ENCODE data around the gene TMEM248. TPM values are rescaled to one million over a fixed set of nuclear protein-coding genes. Genes with fewer than 3 reads are reported as not detected.

Gene TMEM248
- total and polyA plus RNA-seq, 2 of the 13 experiments (the other 11 are each of a cell fraction or from before 2014, with no cell fraction given), result 54.3 to 109 TPM

DNA sequence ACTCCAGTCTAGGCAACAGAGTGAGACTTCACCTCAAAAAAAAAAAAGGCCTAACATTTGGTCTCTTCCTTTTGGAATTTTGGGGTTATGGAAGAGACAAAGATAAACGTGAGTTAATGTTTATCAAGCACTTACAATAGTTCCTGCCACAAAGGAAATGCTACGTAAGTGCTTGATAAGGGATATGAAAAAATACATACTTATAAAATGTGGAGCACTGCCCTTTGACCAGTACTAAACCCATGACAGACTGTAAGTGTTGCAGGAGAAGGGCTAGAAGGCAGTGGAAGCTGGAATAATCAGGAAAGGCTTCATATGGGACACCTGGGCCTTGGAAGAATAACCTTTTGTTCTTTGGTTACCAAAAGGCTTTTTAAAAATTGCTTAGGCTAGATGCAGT, 25.5 kb downstream of the TMEM248 start:
- DNase-seq (ENCODE audit: low spot score) (no peak), ATAC-seq (no peak), FAIRE-seq (no peak)
- Histone ChIP-seq H4K20me1 (ENCODE audit: insufficient read depth, low read length) (no peaks in the 10 kb centered on the region), H3K79me2 (ENCODE audit: insufficient read depth, low read length) (peaks cover 3% of the 10 kb centered on the region), H2AFZ (ENCODE audit: low read length) (no peak overlapping the region), H3K4me3 (replicated peaks in 1 of 3; ENCODE audit: insufficient read depth in 1 of 3, low read depth in 2 of 3, low read length in 3 of 3) (no peak overlapping the region), H3K36me3 (replicated peaks in 1 of 2; ENCODE audit: control insufficient read depth in 1 of 2, insufficient read depth in 2 of 2, low read length in 2 of 2) (peaks cover 17 to 78% of the 10 kb centered on the region in 2 experiments), H3K4me1 (ENCODE audit: insufficient read depth, low read length) (no peaks in the 10 kb centered on the region), H3K27me3 (ENCODE audit: control insufficient read depth in 1 of 2, insufficient read depth in 2 of 2, low read length in 2 of 2) (no peaks in the 10 kb centered on the region), H3K9me3 (ENCODE audit: low read length) (no peaks in the 10 kb centered on the region), H3K4me2 (ENCODE audit: low read depth, low read length) (no peak overlapping the region), H3K27ac (ENCODE audit: extremely low read length, insufficient read depth, low read length) (no peak overlapping the region), H3K9ac (ENCODE audit: insufficient read depth, low read depth, low read length) (no peak overlapping the region)
- TF ChIP-seq ZNF383 (CRISPR knock-in tag; IDR thresholded peaks at IDR 0.05; ENCODE audit: borderline replicate concordance) (no peak), POGZ (CRISPR knock-in tag; IDR thresholded peaks at IDR 0.05) (no peak)
- WGBS (ENCODE audit: low lambda C conversion rate), result 90% methylated on average over 2 of the region's 2 CpGs
- intact Hi-C loops (cut with micrococcal nuclease; ENCODE audit: unreplicated experiment) (no loop called here), in situ Hi-C loops (cut with HindIII; ENCODE audit: extremely low pct_ligation_motif_present, low pct_unique_long_range_greater_than_20kb) (no loop called here)
- CTCF ChIA-PET (ENCODE audit: low intra/inter-chr PET ratio, low total read pairs), result no interaction called here
- POLR2A ChIA-PET, result no interaction called here
- no TSS peak for BruUV-seq (replicated peaks)

DNA sequence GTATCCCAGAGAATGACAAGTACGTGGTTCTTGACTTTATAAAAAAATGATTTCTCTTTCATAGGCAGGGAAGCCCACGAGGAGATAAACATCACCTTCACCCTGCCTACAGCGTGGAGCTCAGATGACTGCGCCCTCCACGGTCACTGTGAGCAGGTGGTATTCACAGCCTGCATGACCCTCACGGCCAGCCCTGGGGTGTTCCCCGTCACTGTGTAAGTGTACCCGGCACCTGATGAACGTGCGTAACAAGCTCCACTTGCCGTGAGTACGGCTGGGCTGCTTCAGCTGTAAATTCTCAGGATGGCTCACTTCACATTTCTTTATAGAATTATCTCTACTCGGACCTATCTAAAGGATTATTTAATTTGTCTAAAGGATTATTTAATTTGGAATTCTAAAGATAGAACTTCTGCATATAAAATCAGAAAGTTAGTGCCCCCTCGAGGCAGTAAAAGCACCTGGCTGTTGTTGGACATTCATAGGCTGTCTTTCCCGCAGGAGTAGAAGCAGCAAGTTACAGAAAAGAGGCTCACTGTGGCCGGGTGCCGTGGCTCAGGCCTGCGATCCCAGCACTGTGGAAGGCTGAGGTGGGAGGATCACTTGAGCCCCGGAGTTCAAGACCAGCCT, 27.6 kb downstream of the TMEM248 start:
- no peak overlapping the region for H3K9ac ChIP-seq (ENCODE audit: insufficient read depth, low read depth, low read length)
- in situ Hi-C loops (cut with HindIII; ENCODE audit: extremely low pct_ligation_motif_present, low pct_unique_long_range_greater_than_20kb), result no loop called here
- peaks cover 22 to 76% of the 10 kb centered on the region in 2 experiments for H3K36me3 ChIP-seq (replicated peaks in 1 of 2; ENCODE audit: control insufficient read depth in 1 of 2, insufficient read depth in 2 of 2, low read length in 2 of 2)
- CTCF ChIA-PET (ENCODE audit: low intra/inter-chr PET ratio, low total read pairs), result no interaction called here
- DNase-seq (ENCODE audit: low spot score) (no peak), FAIRE-seq (no peak), ATAC-seq (no peak)
- H4K20me1 ChIP-seq (ENCODE audit: insufficient read depth, low read length), result no peaks in the 10 kb centered on the region
- H3K27me3 ChIP-seq (ENCODE audit: control insufficient read depth in 1 of 2, insufficient read depth in 2 of 2, low read length in 2 of 2), result no peaks in the 10 kb centered on the region
- BruUV-seq (replicated peaks), result no TSS peak
- POLR2A ChIA-PET, result no interaction called here
- no peaks in the 10 kb centered on the region for H3K9me3 ChIP-seq (ENCODE audit: low read length)
- H3K4me3 ChIP-seq (replicated peaks in 1 of 3; ENCODE audit: insufficient read depth in 1 of 3, low read depth in 2 of 3, low read length in 3 of 3), result no peak overlapping the region
- no peak overlapping the region for H3K27ac ChIP-seq (ENCODE audit: extremely low read length, insufficient read depth, low read length)
- WGBS (ENCODE audit: low lambda C conversion rate), result 95% methylated on average over 19 of the region's 19 CpGs
- no peaks in the 10 kb centered on the region for H3K4me1 ChIP-seq (ENCODE audit: insufficient read depth, low read length)
- no peaks in the 10 kb centered on the region for H3K79me2 ChIP-seq (ENCODE audit: insufficient read depth, low read length)
- H2AFZ ChIP-seq (ENCODE audit: low read length), result no peak overlapping the region
- intact Hi-C loops (cut with micrococcal nuclease; ENCODE audit: unreplicated experiment), result no loop called here
- H3K4me2 ChIP-seq (ENCODE audit: low read depth, low read length), result no peak overlapping the region
- TF ChIP-seq ZNF552 (CRISPR knock-in tag; IDR thresholded peaks at IDR 0.05; ENCODE audit: borderline replicate concordance) (no peak), SNAI1 (CRISPR knock-in tag; IDR thresholded peaks at IDR 0.05; ENCODE audit: borderline replicate concordance) (no peak), NAIF1 (CRISPR knock-in tag; IDR thresholded peaks at IDR 0.05; ENCODE audit: borderline replicate concordance) (no peak), ZNF775 (CRISPR knock-in tag; IDR thresholded peaks at IDR 0.05; ENCODE audit: borderline replicate concordance) (no peak), ZNF576 (CRISPR knock-in tag; IDR thresholded peaks at IDR 0.05) (no peak), ZNF432 (CRISPR knock-in tag; IDR thresholded peaks at IDR 0.05; ENCODE audit: borderline replicate concordance) (no peak), E2F1 (CRISPR knock-in tag; IDR thresholded peaks at IDR 0.05) (no peak)
- TF ChIP-seq, protein P1, sequence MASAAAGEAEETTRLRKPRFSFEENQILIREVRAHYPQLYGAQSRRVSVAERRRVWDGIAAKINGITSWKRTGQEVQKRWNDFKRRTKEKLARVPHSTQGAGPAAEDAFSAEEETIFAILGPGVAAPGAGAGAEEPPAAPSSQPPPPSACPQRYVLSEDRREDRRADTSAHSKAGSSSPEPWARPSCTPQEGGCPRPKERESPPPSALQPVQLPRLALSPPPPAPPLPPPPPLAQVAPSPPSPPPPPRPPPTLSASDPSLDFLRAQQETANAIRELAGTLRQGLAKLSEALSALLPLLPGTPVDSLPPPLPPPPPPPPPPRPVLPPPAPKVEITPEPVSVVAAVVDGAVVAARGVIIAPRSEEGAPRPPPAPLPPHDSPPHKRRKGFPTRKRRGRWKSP (CRISPR knock-in tag; IDR thresholded peaks at IDR 0.05), result no peak
